Mesenchymal stem cell (in vitro differentiated cells and primary cell): Measurements from ENCODE around the gene MTHFD2L.
A peak's percentile ranks its signal among the peaks of the same experiment; 100 is the strongest.

Source experiments
- DNase-seq: peaks from one replicate; pipeline ENCODE4 v3.0.0-alpha.2; 2013
- H2AFZ ChIP-seq: one replicate; pipeline ENCODE4 v1.6.1; 2013; ENCODE audit warnings: low read depth, mild to moderate bottlenecking, control low read depth, inconsistent platforms, low read length, moderate library complexity
- H2AK5ac ChIP-seq: 2 replicates; pipeline ENCODE4 v1.6.1; 2013; ENCODE audit warnings: low read length, moderate library complexity, mild to moderate bottlenecking, inconsistent platforms; ENCODE audit not compliant: severe bottlenecking
- H2BK120ac ChIP-seq: one replicate; pipeline ENCODE4 v1.6.1; 2013; ENCODE audit warnings: low read depth, mild to moderate bottlenecking, inconsistent platforms, low read length, moderate library complexity
- H2BK12ac ChIP-seq, 2 experiments: one replicate each; pipeline ENCODE4 v1.6.1; 2013; ENCODE audit warnings: inconsistent platforms in 2 of 2, low read length in 2 of 2, mild to moderate bottlenecking in 2 of 2, moderate library complexity in 2 of 2, control low read depth in 1 of 2
- H2BK15ac ChIP-seq: one replicate; pipeline ENCODE4 v1.6.1; 2013; ENCODE audit warnings: mild to moderate bottlenecking, low read depth, inconsistent platforms; ENCODE audit not compliant: poor library complexity, severe bottlenecking
- H2BK5ac ChIP-seq: 2 replicates; pipeline ENCODE4 v1.6.1; 2013; ENCODE audit warnings: low read depth, mild to moderate bottlenecking, low read length, control low read depth, inconsistent platforms; ENCODE audit not compliant: poor library complexity, severe bottlenecking
- H3K14ac ChIP-seq, 2 experiments: one replicate each; pipeline ENCODE4 v1.6.1; 2013; ENCODE audit warnings: inconsistent platforms in 2 of 2, low read length in 2 of 2, control low read depth in 1 of 2, mild to moderate bottlenecking in 1 of 2, moderate library complexity in 1 of 2
- H3K18ac ChIP-seq, 2 experiments: one replicate each; pipeline ENCODE4 v1.6.1; 2013; ENCODE audit warnings: inconsistent platforms in 2 of 2, low read length in 2 of 2, control low read depth in 1 of 2, low read depth in 1 of 2, mild to moderate bottlenecking in 1 of 2
- H3K23ac ChIP-seq, 2 experiments: one replicate each; pipeline ENCODE4 v1.6.1; 2013; ENCODE audit warnings: inconsistent platforms in 2 of 2, low read length in 2 of 2, mild to moderate bottlenecking in 2 of 2, moderate library complexity in 2 of 2, control low read depth in 1 of 2
- H3K27ac ChIP-seq: 2 replicates; pipeline ENCODE4 v1.5.1; 2013; ENCODE audit warnings: mild to moderate bottlenecking, moderate library complexity, low read length, control low read depth, inconsistent platforms; ENCODE audit not compliant: poor library complexity, severe bottlenecking
- H3K27me3 ChIP-seq, 2 experiments: 2 replicates each; pipeline versions ENCODE4 v1.6.1 to v1.7.0; 2013; ENCODE audit warnings: low read length in 2 of 2, mild to moderate bottlenecking in 2 of 2, moderate library complexity in 2 of 2, control low read depth in 1 of 2, inconsistent platforms in 1 of 2; ENCODE audit not compliant: control insufficient read depth in 1 of 2, insufficient read depth in 1 of 2
- H3K36me3 ChIP-seq, 2 experiments: 2 replicates each; pipeline versions ENCODE4 v1.6.1 to v1.7.0; 2013; ENCODE audit warnings: low read length in 2 of 2, control low read depth in 1 of 2, inconsistent platforms in 1 of 2, low read depth in 1 of 2, mild to moderate bottlenecking in 1 of 2; ENCODE audit not compliant: insufficient read depth in 2 of 2, control insufficient read depth in 1 of 2
- H3K4ac ChIP-seq, 2 experiments: one replicate each; pipeline ENCODE4 v1.6.1; 2013; ENCODE audit warnings: inconsistent platforms in 2 of 2, low read length in 2 of 2, mild to moderate bottlenecking in 2 of 2, moderate library complexity in 2 of 2, control low read depth in 1 of 2, low read depth in 1 of 2
- H3K4me1 ChIP-seq: 2 replicates; pipeline ENCODE4 v1.6.1; 2013; ENCODE audit warnings: low read depth, low read length, control low read depth; ENCODE audit not compliant: control insufficient read depth, insufficient read depth
- H3K4me2 ChIP-seq: 2 replicates; pipeline ENCODE4 v1.6.1; 2013; ENCODE audit warnings: low read length, mild to moderate bottlenecking, inconsistent platforms; ENCODE audit not compliant: poor library complexity, severe bottlenecking
- H3K4me3 ChIP-seq, 2 experiments: 2 replicates each; pipeline versions ENCODE4 v1.5.1 to v1.7.0; 2013; ENCODE audit warnings: low read length in 2 of 2, mild to moderate bottlenecking in 2 of 2, control low read depth in 1 of 2, low read depth in 1 of 2; ENCODE audit not compliant: insufficient read depth in 1 of 2
- H3K79me1 ChIP-seq: replicated peaks from 2 replicates; pipeline ENCODE4 v1.6.1; 2013; ENCODE audit warnings: mild to moderate bottlenecking, control low read depth, low read length, inconsistent platforms; ENCODE audit not compliant: poor library complexity, severe bottlenecking
- H3K9ac ChIP-seq: 2 replicates; pipeline ENCODE4 v1.7.0; 2013; ENCODE audit warnings: mild to moderate bottlenecking, low read length, moderate library complexity
- H3K9me3 ChIP-seq: 2 replicates; pipeline ENCODE4 v1.7.0; 2013; ENCODE audit warnings: mild to moderate bottlenecking, low read length; ENCODE audit not compliant: control insufficient read depth
- H4K8ac ChIP-seq: one replicate; pipeline ENCODE4 v1.6.1; 2013; ENCODE audit warnings: inconsistent platforms, mild to moderate bottlenecking, low read length, moderate library complexity
- H4K91ac ChIP-seq: one replicate; pipeline ENCODE4 v1.6.1; 2013; ENCODE audit warnings: mild to moderate bottlenecking, low read length, inconsistent platforms
- WGBS: methylation state at CpG from one replicate; pipeline ENCODE4 v1.1.7; 2013; ENCODE audit warnings: mixed read lengths; 5-methylcytosine and 5-hydroxymethylcytosine counted together

Gene MTHFD2L

GRCh38 chr4:74152836-74153235, 5.1 kb upstream of the MTHFD2L start:
- H2BK120ac ChIP-seq = no peak overlapping the region
- H3K36me3 ChIP-seq = no peaks in the 10 kb centered on the region
- H3K18ac ChIP-seq = no peak overlapping the region
- H4K8ac ChIP-seq = no peak overlapping the region
- H3K4me3 ChIP-seq = no peak overlapping the region
- H3K4me2 ChIP-seq = no peak overlapping the region
- no peak overlapping the region for H2BK5ac ChIP-seq
- H3K14ac ChIP-seq = no peak overlapping the region
- DNase-seq = peak; percentile 59
- H3K9me3 ChIP-seq = no peaks in the 10 kb centered on the region
- H3K4me1 ChIP-seq = no peaks in the 10 kb centered on the region
- no peak overlapping the region for H2BK12ac ChIP-seq
- H3K9ac ChIP-seq = no peak overlapping the region
- H3K23ac ChIP-seq = no peak overlapping the region
- H2AK5ac ChIP-seq = no peak overlapping the region
- no peak overlapping the region for H4K91ac ChIP-seq
- H3K4ac ChIP-seq = no peak overlapping the region
- H3K27ac ChIP-seq = no peak overlapping the region
- H3K79me1 ChIP-seq = no peaks in the 10 kb centered on the region
- H2AFZ ChIP-seq = no peak overlapping the region
- H3K27me3 ChIP-seq = no peaks in the 10 kb centered on the region
- no peak overlapping the region for H2BK15ac ChIP-seq

DNA sequence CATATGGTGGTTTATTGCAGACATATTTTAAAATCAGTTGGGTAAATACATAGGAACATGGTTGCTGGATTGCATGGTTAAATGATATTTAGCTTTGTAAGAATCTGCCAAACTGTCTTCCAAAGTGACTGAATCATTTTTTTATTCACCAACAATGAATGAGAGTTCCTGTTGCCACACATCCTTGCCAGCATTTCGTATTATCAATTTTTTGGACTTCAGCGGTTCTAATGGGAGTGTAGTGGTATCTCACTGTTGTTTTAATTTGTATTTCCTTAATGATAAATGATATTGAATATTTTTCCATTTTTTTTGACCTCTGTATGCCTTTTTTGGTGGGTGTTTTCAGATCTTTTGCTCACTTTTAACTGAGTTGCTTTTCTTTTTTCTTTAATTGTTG, 1.4 kb upstream of the MTHFD2L start:
- no peak for DNase-seq
- H4K91ac ChIP-seq = no peak overlapping the region
- 100% methylated on average over 2 of the region's 2 CpGs for WGBS

DNA sequence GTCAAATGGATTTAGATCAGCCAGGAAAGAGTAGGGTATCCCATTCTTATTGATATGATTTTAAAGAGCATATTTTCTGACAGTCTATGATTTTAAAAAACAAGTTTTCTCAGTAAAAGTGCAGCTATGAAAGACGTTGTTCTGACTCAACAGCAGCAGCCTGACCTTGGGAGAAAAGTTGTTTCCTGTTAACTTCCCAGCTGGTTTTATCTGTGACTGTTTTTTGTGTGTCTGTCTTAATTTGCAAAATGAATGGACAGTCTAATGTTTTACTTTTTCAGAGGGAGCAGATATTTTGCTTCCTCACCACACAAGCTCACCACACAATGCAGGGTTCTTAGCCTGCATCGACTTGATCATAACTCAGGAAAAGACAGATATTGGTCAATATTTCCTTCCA, 764 bp upstream of the MTHFD2L start:
- WGBS = 0% methylated on average over 1 of the region's 2 CpGs

More for the DNA sequence above, 1.4 kb upstream of the MTHFD2L start:
- Histone ChIP-seq H3K23ac (no peak overlapping the region), H3K9me3 (no peaks in the 10 kb centered on the region), H2AFZ (no peak overlapping the region), H3K27ac (no peak overlapping the region), H3K27me3 (no peaks in the 10 kb centered on the region), H4K8ac (no peak overlapping the region), H3K9ac (peak overlapping the region; percentile 97), H2BK5ac (peak overlapping the region; percentile 19), H2AK5ac (no peak overlapping the region), H3K36me3 (peaks cover 2 to 10% of the 10 kb centered on the region in 2 experiments), H2BK12ac (no peak overlapping the region), H3K4me3 (no peak overlapping the region), H3K4me1 (peaks cover 1% of the 10 kb centered on the region), H3K79me1 (peaks cover 6% of the 10 kb centered on the region), H2BK120ac (no peak overlapping the region), H2BK15ac (no peak overlapping the region), H3K14ac (no peak overlapping the region), H3K4ac (no peak overlapping the region), H3K18ac (no peak overlapping the region), H3K4me2 (no peak overlapping the region)

GRCh38 chr4:74158466-74159142, 686 bp downstream of the MTHFD2L start:
- Histone ChIP-seq H2BK120ac (no peak overlapping the region), H3K14ac (peak overlapping the region in 1 of 2 experiments; percentile 92), H4K8ac (no peak overlapping the region), H3K9ac (peak overlapping the region; percentile 97), H3K4me3 (peak overlapping the region; percentile 89), H3K23ac (no peak overlapping the region), H3K27ac (no peak overlapping the region), H2AFZ (peak overlapping the region; percentile 97), H4K91ac (peak overlapping the region; percentile 52), H3K36me3 (peaks cover 2 to 25% of the 10 kb centered on the region in 2 experiments), H3K4me2 (peak overlapping the region; percentile 59), H3K18ac (peak overlapping the region; percentile 92 to 99), H3K79me1 (peaks cover 6% of the 10 kb centered on the region), H3K9me3 (no peaks in the 10 kb centered on the region), H2BK12ac (peak overlapping the region in 1 of 2 experiments; percentile 83), H3K4me1 (peaks cover 1% of the 10 kb centered on the region), H3K27me3 (no peaks in the 10 kb centered on the region), H2AK5ac (no peak overlapping the region), H2BK5ac (no peak overlapping the region), H2BK15ac (peak overlapping the region; percentile 49), H3K4ac (peak overlapping the region in 1 of 2 experiments; percentile 74)
- DNase-seq = no peak
- WGBS = 9% methylated on average over 11 of the region's 15 CpGs

More for the DNA sequence above, 764 bp upstream of the MTHFD2L start:
- H3K4ac ChIP-seq = no peak overlapping the region
- H2AFZ ChIP-seq = no peak overlapping the region
- H4K8ac ChIP-seq = no peak overlapping the region
- DNase-seq = peak; percentile 80
- no peaks in the 10 kb centered on the region for H3K27me3 ChIP-seq
- no peak overlapping the region for H4K91ac ChIP-seq
- H3K4me1 ChIP-seq = peaks cover 1% of the 10 kb centered on the region
- no peak overlapping the region for H2BK12ac ChIP-seq
- H3K79me1 ChIP-seq = peaks cover 6% of the 10 kb centered on the region
- H3K27ac ChIP-seq = peak overlapping the region; percentile 87
- H3K18ac ChIP-seq = peak overlapping the region in 1 of 2 experiments; percentile 90
- H3K36me3 ChIP-seq = peaks cover 2 to 17% of the 10 kb centered on the region in 2 experiments
- no peak overlapping the region for H2BK15ac ChIP-seq
- no peak overlapping the region for H2BK5ac ChIP-seq
- H3K23ac ChIP-seq = no peak overlapping the region
- H2BK120ac ChIP-seq = no peak overlapping the region
- peak overlapping the region; percentile 73 for H3K4me2 ChIP-seq
- H3K4me3 ChIP-seq = peak overlapping the region in 1 of 2 experiments; percentile 89
- H3K14ac ChIP-seq = no peak overlapping the region
- peak overlapping the region; percentile 97 for H3K9ac ChIP-seq
- no peak overlapping the region for H2AK5ac ChIP-seq
- H3K9me3 ChIP-seq = no peaks in the 10 kb centered on the region
